Fibroblast of mammary gland (primary cell): Measurements from ENCODE around the gene NAV1.

Source experiments
- DNase-seq: peaks from one replicate; pipeline ENCODE4 v3.0.0-alpha.2; 2010; ENCODE audit warnings: low read depth
- H3K4me3 ChIP-seq: 2 replicates; pipeline ENCODE4 v1.5.1; 2011; ENCODE audit warnings: low read depth, mild to moderate bottlenecking, low read length, moderate library complexity; ENCODE audit not compliant: control insufficient read depth
- CTCF ChIP-seq: conservative IDR thresholded peaks from 2 replicates; pipeline ENCODE4 v1.5.1; 2011; ENCODE audit warnings: low read depth, low read length, inconsistent platforms; ENCODE audit not compliant: control insufficient read depth, insufficient read depth

Gene NAV1

GRCh38 chr1:201504799-201505502, 34.0 kb upstream of the NAV1 start:
- no peak for DNase-seq
- H3K4me3 ChIP-seq = no peak overlapping the region
- no peak for TF ChIP-seq CTCF

- TF ChIP-seq CTCF = no peak
- H3K4me3 ChIP-seq = peak overlapping the region; percentile 62
- peak; percentile 56 for DNase-seq
Observed at GRCh38 chr1:201505503-201505890, 33.4 kb upstream of the NAV1 start.

GRCh38 chr1:201506092-201506491, 32.8 kb upstream of the NAV1 start:
- no peak for DNase-seq
- peak overlapping the region; percentile 62 for H3K4me3 ChIP-seq
- TF ChIP-seq CTCF = no peak

- peak; percentile 72 for DNase-seq
- H3K4me3 ChIP-seq = peak within 1 kb of the TSS; percentile 62
- no peak for TF ChIP-seq CTCF
Observed at GRCh38 chr1:201506557-201507359, 32.2 kb upstream of the NAV1 start, which contains the start of gene CSRP1. CSRP1 (minus strand) TSS chr1:201507123; CDS start chr1:201496303, 10,820 bp downstream.

GRCh38 chr1:201507360-201507675, 31.6 kb upstream of the NAV1 start:
- peak overlapping the region; percentile 62 for H3K4me3 ChIP-seq
- no peak for TF ChIP-seq CTCF
- no peak for DNase-seq

- H3K4me3 ChIP-seq = no peak overlapping the region
- DNase-seq = no peak
- no peak for TF ChIP-seq CTCF
Observed at GRCh38 chr1:201508809-201509208, 30.1 kb upstream of the NAV1 start.
